ENCODE results near the gene ADGRG4.

Gene ADGRG4

DNA sequence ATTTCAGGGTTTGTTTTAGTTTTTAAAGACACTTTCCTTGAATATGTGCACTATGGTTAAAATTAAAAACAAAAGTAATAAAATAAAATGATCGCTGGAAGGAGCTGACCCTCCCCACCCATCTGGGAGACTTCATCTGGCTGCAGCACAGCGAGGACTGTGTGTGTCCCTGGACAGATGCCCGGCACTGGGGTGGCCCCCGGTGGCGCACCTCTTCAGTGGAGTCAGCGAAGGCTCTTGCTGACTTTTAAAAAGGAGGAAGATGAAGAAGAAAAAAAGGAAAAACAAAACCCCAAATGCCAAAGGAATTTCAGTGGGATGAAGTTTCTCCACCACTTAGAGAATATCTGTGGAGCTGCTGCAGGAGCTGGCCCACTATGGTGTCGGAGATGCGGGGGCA, 5.4 kb upstream of the ADGRG4 start:
- no peak for DNase-seq (ENCODE audit: low spot score)

DNA sequence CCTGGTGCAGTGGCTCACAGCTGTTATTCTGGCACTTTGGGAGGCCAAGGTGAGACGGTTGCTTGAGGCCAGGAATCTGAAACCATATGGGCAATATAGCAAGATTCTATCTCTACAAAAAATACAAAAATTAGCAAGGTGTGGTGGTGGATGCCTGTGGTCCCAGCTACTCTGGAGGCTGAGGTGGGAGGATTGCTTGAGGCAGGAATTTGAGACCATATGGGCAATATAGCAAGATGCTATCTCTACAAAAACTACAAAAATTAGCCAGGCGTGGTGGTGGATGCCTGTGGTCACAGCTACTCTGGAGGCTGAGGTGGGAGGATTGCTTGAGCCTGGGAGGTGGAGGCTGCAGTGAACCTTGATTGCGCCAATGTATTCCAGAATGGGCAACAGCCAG, 2.3 kb downstream of the ADGRG4 start:
- no peak for DNase-seq (ENCODE audit: low spot score)

DNA sequence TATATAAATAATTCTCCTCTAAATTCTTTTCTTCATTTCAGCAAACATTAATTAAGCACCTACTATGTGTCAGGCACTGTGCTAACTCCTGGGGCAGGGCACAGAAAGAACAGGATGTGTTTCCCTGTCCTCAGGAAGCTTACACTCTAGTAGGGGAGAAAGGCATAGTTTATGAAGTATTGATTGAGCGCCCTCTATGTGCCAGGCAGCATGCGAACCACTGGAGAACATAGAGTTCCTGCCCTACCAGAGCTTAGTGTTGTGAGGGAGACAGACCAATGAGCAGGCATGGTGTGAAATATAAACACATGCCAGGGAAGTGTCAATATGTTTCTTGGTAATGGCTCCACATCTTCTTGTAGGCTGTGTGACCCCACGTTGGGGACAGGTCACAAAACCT, 3.7 kb downstream of the ADGRG4 start:
- DNase-seq (ENCODE audit: low spot score), result no peak

DNA sequence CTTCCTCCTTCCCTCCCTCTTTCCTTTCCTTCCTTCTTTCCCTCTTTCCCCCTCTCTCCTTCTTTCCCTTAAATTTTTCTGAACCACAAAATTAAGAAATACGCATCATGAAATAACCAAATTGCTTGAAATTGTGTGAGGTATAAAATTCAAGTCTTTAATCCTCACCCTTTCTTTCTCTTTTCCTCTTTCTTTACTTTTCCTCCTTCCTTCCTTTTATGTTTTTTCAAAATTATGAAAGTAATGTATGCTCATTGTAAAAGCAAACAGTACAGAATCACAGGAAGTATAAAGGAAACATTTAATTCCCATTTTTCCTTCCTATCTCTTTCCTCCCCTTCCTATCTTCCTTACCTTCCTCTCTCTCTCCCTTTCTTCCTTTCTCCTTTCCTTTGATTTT, 5.4 kb downstream of the ADGRG4 start:
- DNase-seq (ENCODE audit: low spot score), result no peak

DNA sequence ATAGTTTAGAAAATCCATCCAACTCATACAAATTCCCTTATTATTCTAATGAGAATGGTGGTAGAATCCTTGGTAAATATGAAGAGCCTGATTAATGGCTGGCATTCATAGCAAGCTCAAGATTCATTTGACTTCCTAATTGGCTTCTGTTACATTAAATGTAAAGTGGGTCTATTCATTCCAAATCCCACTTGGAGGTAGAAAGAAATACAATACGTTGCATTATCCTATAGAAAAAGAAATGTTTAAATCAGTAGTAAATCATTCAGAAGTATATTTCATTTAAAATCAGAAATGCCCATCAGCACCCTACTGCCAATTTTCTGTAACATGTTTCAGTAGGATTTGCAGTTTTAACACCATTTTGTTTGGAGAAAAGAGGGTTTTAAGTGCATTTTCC, 6.7 kb downstream of the ADGRG4 start:
- DNase-seq (ENCODE audit: low spot score), result no peak

DNA sequence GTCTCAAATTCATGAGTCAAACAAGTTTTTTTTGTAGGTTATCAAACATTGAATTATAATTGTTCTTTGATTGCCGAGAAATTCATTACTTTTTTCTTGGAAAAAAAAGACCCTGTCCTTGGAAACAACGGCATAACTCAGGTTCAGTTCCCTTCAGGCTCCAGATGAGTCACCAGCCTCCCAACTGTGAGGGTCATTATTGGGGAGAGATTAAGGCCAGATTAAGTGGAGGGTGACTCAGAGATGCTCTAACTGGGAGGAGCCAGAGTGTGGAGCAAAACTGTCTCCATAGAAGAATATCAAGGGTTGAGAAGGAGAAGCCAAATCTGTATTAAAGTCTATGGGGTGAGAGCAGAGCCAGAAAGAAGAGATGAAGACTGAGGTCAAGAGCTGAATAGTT, 9.6 kb downstream of the ADGRG4 start:
- no peak for DNase-seq (ENCODE audit: low spot score)

DNA sequence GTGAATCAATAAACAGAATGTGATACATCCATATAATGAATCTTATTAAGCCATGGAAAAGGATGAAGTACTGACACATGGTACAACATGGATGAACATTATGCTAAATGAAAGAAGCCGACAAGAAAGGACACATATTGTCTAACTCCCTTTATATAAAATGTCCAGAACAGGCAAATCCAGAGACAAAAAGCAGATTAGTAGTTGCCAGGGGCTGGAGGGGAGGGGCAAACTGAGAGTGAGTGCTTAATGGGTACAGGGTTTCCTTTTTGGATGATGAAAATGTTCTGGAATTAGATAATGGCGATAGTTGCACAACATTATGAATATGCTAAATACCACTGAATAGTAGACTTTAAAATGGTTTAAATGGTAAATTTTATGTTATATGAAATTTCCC, 17.4 kb downstream of the ADGRG4 start:
- DNase-seq (ENCODE audit: low spot score), result no peak

DNA sequence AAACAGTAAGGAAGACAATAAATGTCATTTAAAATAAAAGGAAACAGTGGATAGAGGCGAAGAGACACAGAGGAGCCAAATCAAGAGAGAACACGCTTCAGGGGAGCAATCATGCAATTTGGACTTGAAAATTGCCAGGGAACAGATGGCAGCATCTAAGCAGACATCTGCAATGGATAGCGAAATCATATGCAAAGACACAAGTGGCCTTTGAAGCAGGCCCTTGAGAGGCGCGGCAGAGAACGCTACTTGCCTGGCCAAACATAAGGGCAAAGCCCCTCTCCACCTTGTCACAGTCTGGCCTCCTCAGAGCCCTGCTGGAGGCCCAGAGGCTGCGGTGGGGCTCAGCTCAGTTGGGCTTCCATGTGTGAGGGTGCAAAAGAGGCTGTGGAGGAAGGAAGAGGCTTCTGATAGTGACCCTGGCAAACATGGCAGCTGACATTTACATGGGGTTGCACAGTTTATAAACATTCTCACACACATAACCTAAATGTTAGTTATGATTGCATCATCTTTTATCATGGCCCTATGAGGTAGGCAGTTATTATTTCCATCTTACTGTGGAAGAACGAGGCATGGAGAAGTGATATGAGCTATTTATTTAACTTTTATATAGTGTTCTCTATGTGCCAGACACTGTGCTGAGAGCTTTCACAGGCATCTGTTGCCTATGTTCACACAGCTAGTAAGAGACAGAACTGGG, 18.3 kb downstream of the ADGRG4 start:
- no peak for DNase-seq (ENCODE audit: low spot score)

DNA sequence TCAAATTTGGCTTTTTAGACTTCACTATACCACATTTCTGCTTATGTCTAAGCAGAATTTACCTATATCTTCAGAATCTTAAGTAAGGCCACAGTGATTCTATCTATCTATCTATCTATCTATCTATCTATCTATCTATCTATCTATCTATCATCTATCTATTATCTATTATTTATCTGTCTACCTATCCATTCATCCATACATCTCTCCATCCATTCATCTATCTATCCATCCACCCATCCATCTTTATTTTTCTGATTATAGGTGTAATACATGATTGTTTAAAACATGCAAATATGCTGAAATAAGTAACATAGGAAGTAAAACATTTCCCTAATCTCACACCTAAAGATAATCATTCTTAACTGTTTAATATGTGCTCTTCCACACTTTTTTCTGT, 18.8 kb downstream of the ADGRG4 start:
- DNase-seq (ENCODE audit: low spot score), result no peak

DNA sequence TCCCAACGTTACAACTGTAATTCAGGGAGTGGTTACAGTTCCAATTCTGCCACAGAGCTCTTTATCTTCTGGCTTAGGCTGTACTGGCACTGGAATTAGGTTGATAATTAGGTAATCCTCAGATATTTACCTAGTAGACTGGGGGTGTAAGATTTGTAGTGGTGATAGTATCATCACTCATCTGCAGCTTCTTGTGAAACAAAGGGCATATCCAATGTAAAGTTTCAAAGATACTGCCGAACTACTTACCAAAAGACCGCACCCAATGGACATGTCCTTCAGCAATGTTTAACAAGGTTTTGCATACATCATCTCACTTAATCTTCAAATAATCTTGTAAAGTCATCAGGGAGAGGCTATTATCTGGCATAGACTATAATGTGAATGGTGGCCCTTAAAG, 20.8 kb downstream of the ADGRG4 start:
- no peak for DNase-seq (ENCODE audit: low spot score)

DNA sequence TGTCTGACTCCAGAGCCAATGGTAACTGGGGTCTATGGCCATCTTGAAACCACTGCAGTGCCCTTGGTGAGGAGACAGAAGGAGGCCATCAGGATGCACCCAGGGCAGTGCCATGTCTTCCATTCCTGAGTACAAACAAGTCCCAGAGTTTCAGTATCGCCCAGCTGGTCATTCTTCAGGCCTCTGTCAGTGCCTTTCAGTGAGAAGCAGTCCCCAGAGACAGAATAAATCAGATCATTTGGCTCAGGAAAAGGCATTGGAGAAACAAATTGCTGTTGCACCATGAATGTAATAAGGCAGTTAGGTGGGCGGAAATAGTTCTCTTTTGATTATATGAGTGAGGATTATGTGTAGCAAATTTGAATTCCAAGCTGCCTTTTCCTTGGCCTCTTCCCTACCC, 21.3 kb downstream of the ADGRG4 start:
- DNase-seq (ENCODE audit: low spot score), result no peak

DNA sequence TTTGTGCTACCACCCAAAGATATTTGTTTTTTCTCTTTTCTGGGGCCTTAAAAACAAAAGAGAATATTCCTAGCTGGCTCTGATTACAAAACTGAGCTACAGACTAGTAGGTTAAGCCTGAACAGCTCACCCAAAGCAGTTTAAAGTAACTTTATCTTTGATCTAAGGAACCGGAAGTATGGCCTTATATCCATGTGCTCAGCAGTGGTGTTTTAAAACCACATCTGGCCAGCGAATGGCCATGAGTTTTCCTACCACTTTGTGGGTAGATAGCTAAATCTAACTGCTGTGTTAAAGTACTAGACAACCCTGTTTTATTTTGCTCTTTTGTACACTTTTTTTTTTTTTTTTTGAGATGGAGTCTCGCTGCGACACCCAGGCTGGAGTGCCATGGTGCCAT, 24.6 kb downstream of the ADGRG4 start:
- DNase-seq (ENCODE audit: low spot score), result no peak

DNA sequence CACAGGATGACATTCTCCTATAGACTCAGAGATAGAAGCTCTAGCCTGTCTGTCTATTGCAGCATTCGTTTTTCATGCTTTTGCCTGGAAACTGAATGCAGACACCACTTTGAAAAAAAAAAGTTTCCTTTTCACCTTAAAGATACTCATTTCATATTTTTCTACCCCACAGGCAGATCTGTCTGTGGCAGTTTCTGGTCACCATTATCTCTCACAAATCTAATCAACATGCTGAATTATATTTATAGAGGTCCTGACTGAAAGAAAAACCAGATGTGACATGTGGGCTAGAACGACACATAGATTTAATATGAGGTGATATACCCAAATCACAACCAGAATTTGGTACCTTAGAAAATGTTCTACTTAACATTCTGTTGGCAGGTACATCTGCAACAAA, 28.2 kb downstream of the ADGRG4 start:
- DNase-seq (ENCODE audit: low spot score), result no peak

DNA sequence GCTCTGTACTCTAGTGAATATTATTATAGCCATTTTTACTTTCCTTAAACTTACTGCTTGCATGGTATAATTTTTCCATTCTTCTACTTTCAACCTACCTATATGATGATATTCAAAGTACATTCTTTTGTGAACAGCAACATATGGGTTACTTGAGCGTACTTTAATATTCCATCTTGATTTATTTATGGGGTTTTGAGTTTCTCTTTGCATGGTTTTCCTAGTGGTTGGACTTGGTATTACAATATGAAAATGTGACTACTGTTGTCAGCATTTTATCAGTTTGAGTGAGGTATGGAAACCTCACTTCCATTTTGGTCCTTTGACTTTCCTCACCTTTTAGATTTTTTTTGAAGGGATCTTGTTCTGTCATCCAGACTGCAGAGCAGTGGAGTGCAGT, 35.9 kb downstream of the ADGRG4 start:
- DNase-seq (ENCODE audit: low spot score), result no peak

DNA sequence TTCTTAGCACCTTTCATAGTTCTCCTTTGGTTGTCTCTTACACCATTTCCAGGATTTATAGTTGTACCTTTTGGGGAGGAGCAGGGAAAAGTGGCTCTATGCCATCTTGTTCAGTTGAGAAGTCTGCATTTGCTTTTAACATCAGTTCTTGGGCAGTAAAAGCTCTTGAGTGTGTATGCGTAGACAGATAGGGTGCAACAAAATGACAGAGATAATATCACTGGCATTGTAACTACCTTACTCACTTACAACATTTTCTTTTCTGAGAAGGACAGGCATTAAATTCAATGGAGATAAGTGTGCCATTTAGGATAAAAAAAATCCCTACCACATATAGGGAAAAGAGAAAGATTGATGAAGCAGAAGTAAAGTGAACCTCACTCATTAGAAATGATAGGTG, 38.9 kb downstream of the ADGRG4 start:
- DNase-seq (ENCODE audit: low spot score), result no peak

DNA sequence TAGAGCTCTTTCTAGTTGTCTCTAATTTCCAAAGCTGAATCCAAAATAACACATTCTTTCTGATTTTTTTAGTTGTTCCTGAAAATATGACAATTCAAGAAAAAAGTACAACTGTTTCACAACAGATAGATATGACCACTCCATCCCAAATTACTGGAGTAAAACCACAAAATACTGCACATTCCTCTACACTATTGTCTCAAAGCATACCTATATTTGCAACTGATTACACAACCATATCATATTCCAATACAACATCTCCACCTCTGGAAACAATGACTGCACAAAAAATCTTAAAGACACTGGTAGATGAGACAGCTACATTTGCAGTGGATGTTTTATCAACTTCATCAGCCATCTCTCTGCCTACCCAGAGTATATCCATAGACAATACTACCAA, 43.6 kb downstream of the ADGRG4 start:
- DNase-seq (ENCODE audit: low spot score), result no peak

DNA sequence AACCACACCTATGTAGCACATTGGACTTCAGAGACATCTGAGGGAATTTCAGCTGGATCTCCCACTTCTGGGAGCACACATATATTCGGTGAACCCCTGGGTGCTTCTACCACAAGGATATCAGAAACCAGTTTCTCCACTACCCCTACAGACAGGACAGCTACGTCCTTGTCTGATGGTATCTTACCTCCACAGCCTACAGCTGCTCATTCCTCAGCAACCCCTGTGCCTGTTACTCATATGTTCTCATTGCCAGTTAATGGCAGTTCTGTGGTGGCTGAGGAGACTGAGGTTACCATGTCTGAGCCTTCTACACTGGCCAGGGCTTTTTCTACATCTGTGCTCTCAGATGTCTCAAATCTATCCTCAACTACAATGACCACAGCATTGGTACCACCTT, 45.7 kb downstream of the ADGRG4 start:
- no peak for DNase-seq (ENCODE audit: low spot score)

DNA sequence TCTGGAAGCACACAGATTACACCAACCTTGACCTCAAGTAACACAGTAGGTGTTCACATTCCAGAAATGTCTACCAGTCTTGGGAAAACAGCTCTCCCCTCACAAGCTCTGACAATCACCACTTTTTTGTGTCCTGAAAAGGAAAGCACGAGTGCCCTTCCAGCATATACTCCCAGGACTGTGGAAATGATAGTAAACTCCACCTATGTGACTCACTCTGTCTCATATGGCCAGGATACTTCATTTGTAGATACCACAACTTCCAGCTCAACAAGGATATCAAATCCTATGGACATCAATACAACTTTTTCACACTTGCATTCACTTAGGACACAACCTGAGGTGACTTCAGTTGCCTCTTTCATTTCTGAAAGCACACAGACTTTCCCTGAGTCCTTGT, 46.9 kb downstream of the ADGRG4 start:
- no peak for DNase-seq (ENCODE audit: low spot score)

DNA sequence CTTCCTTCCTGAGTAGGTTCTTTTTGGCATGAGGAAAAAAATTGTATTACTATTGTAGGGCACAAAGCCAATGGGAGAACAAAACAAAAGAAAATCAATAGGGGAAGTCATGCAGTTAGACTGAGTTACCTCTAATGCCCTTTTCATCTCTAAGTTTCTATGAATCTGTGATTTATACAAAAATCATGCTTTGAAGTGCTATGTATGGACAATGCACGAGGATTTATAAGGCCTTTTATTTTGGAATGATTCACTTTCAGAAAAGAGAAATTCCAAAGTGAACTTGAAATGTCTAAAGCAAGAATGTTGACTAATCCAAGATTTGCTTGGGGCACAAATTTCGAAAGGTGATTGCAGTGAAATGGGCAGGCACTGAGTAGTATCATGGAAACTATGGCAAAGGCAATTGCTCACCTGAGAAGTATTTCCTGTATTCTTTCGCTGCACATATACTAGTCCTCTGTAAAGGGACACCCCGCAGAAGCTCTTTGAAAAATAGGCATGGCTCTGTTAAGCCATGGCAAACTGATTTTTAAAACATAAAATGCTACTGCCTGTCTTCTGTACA, 52.8 kb downstream of the ADGRG4 start:
- no peak for DNase-seq (ENCODE audit: low spot score)

DNA sequence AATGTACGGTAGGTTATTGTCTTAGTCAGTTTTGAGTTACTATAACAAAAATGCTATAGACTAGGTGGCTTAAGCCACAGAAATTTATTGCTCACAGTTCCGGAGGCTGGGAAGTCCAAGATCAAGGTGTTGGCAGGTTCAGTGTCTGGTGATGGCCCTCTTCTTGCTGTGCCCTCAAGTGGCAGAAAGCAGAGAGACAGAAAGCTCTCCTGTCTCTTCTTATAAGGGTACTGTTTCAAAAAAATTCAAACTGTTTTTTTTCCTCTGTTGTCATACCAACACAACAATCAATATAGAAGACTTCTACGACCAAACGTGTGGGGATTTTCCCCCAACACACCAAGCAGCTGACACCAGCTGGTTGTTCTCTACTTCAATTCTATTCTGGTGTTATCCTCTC, 53.4 kb downstream of the ADGRG4 start:
- DNase-seq (ENCODE audit: low spot score), result no peak

DNA sequence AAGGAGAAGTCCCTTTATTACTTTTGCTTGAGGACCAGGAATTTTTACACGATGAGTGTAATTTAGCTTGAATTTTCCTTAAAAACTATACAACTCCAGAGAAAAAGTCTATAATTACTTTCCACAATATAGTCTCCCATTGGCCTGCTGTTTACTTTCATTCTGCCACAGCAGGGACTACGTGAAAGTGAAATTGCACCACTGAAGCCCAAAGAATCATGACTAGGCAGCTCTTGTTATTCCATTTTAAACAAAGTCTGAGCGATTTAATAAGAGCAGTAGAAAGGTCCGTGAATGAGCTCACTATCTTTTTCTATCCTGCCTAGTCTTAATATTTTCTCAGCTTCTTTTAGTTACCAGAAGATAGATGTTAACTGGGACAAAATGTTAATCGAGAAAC, 68.6 kb downstream of the ADGRG4 start:
- no peak for DNase-seq (ENCODE audit: low spot score)

DNA sequence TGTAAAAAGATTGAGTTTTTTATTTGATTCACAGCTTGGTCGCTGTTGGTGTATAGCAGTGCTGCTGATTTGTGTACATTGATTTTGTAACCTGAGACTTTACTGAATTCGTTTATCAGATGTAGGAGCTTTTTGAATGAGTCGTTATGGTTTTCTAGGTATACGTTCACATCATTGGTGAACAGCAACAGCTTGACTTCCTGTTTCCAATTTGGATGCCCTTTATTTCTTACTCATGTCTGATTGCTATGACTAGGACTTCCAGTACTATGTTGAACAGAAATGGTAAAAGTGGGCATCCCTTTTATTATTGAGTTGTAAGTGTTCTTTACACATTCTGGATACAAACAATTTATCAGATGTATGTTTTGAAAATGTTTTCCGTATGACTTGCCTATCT, 76.0 kb downstream of the ADGRG4 start:
- DNase-seq (ENCODE audit: low spot score), result no peak

DNA sequence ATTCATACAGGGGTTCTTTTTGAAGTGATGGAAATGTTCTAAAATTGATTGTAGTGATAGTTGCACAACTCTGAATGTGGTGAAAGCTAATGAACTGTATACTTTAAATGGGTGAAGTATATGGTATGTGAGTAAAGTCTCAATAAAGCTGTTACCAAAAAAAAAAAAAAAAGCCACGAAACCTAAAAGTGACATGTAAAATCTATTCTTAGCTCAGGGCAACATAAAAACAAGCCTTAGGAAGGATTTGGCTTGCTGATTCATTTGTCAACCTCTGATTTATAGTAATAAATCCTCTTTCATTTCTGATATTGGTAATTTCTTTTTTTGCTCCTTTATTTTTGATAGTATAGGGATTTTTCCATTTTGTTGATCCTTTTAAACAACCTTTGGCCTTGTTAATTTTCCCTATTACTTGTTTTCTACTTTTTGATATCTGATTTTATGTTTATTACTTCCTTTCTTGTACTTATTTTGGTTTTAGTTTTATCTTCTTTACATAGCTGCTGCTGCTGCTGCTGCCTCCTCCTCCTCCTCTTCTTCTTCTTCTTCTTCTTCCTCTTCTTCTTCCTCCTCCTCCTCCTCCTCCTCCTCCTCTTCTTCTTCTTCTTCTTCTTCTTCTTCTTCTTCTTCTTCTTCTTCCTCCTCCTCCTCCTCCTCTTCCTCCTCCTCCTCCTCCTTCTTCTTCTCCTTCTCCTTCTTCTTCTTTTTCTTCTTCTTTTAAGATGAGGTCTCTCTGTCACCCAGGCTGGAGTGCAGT, 79.4 kb downstream of the ADGRG4 start:
- no peak for DNase-seq (ENCODE audit: low spot score)

DNA sequence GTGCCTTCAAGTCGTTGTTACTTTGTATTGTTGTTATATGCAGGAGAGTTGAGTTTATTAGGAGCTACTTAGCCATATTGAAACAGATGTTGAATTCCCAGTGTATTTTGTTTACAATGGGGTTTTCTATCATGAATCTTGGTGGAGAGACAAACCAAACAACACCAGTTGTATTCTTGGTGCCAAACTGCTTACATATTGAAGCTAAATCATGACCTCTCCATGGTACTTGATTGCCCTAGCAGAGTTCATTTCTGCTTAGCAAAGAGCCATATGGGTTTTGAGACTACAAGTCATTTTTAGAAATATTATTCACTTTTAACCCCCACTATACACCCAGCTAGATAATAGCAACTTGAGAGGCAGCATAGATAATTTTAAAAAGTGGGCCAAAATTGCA, 85.4 kb downstream of the ADGRG4 start:
- no peak for DNase-seq (ENCODE audit: low spot score)

All from LoVo (cell line).